Coronary artery (tissue), 2 donors: ENCODE results near the gene KYNU.
"Not testable (repeated sequence)": the region's sequence is repeated elsewhere in the genome, so short reads cannot be mapped to it uniquely, and the experiment has no call there.

Experiments
- DNase-seq: peaks from one replicate; pipeline ENCODE4 v3.0.0-alpha.2; 2017; ENCODE audit warnings: low spot score
- H3K27ac ChIP-seq, 2 donors: fragments of 200-600 bp; sonication (generic); one replicate each; pipeline ENCODE4 v1.5.1; 2016 to 2019
- H3K4me3 ChIP-seq: fragments of 200-600 bp; sonication (generic); 2 replicates; pipeline ENCODE4 v1.5.1; 2016; ENCODE audit warnings: mild to moderate bottlenecking, moderate library complexity
- CTCF ChIP-seq: fragments of 200-600 bp; sonication (generic); IDR thresholded peaks from one replicate; pipeline ENCODE4 v1.5.1; 2019; ENCODE audit warnings: antibody characterized with exemption

Gene KYNU

GRCh38 chr2:142946941-142947340 lies 69.5 kb downstream of the KYNU start:
- TF ChIP-seq CTCF: no peak
- Histone ChIP-seq H3K4me3 (no peak overlapping the region), H3K27ac (no peak overlapping the region)
- DNase-seq: no peak

GRCh38 chr2:142948723-142949122 lies 71.3 kb downstream of the KYNU start:
- H3K27ac ChIP-seq, H3K4me3 ChIP-seq, DNase-seq: not testable (repeated sequence)

GRCh38 chr2:142950323-142950722 lies 72.9 kb downstream of the KYNU start:
- H3K4me3 ChIP-seq, H3K27ac ChIP-seq, DNase-seq: not testable (repeated sequence)

GRCh38 chr2:142951190-142952007 lies 73.9 kb downstream of the KYNU start:
- Histone ChIP-seq H3K27ac (no peak overlapping the region), H3K4me3 (no peak overlapping the region)
- no peak for TF ChIP-seq CTCF
- DNase-seq: no peak

- Histone ChIP-seq H3K4me3 (no peak overlapping the region), H3K27ac (no peak overlapping the region)
- no peak for DNase-seq
- TF ChIP-seq CTCF: no peak
Observed at GRCh38 chr2:142952018-142952417, 74.6 kb downstream of the KYNU start.

- no peak for TF ChIP-seq CTCF
- Histone ChIP-seq H3K27ac (no peak overlapping the region), H3K4me3 (no peak overlapping the region)
- DNase-seq: no peak
Observed at GRCh38 chr2:142952793-142953494, 75.5 kb downstream of the KYNU start.

GRCh38 chr2:142954493-142954892 lies 77.0 kb downstream of the KYNU start:
- no peak for DNase-seq
- Histone ChIP-seq H3K4me3 (no peak overlapping the region), H3K27ac (no peak overlapping the region)
- TF ChIP-seq CTCF: no peak

GRCh38 chr2:142957144-142957543 lies 79.7 kb downstream of the KYNU start:
- Histone ChIP-seq H3K27ac (no peak overlapping the region), H3K4me3 (no peak overlapping the region)
- DNase-seq: no peak
- TF ChIP-seq CTCF: no peak
